ENCODE data around the gene PHETA2. TPM values are rescaled to one million over a fixed set of nuclear protein-coding genes. Genes with fewer than 3 reads are reported as not detected.

Gene PHETA2
- total RNA-seq, 1 experiment from 2014 or later = 0.22 TPM

GRCh38 chr22:42114721-42115120 is 40.7 kb downstream of the PHETA2 start:
- H4K20me1 ChIP-seq (ENCODE audit: insufficient read depth) = no peaks in the 10 kb centered on the region
- H3K36me3 ChIP-seq (ENCODE audit: control insufficient read depth in 1 of 2, insufficient read depth in 2 of 2, low read length in 2 of 2) = no peaks in the 10 kb centered on the region; a peak in 1 of 4 replicates
- no peak overlapping the region for H3K4me2 ChIP-seq (ENCODE audit: low read length)
- RAD21 ChIA-PET (ENCODE audit: low non-redundant PET in 1 of 2, low total read pairs in 2 of 2, uncharacterized antibody in 2 of 2, unreplicated experiment in 2 of 2) = no interaction called here
- TF ChIP-seq ZNF274 (IDR thresholded peaks at IDR 0.05; ENCODE audit: low read depth, low read length) (no peak), CEBPB (IDR thresholded peaks at IDR 0.05; ENCODE audit: low read depth) (no peak), ELF1 (IDR thresholded peaks at IDR 0.05; ENCODE audit: borderline replicate concordance, low read depth) (no peak), FOSL1 (IDR thresholded peaks at IDR 0.05; ENCODE audit: low read depth) (no peak), POLR2AphosphoS5 (IDR thresholded peaks at IDR 0.05; ENCODE audit: low read depth, low read length) (no peak), EGR1 (IDR thresholded peaks at IDR 0.05; ENCODE audit: low read depth) (no peak), YY1 (IDR thresholded peaks at IDR 0.05; ENCODE audit: extremely low read depth, insufficient replicate concordance, low read depth, low read length) (no peak), ZFX (IDR thresholded peaks at IDR 0.05) (no peak), RAD21 (IDR thresholded peaks at IDR 0.05; ENCODE audit: low read depth) (peak; percentile 63), POLR2A (IDR thresholded peaks at IDR 0.05; ENCODE audit: borderline replicate concordance, extremely low read depth, insufficient read depth, insufficient read length) (no peak), CBX3 (IDR thresholded peaks at IDR 0.05; ENCODE audit: low read depth) (no peak), SP1 (IDR thresholded peaks at IDR 0.05; ENCODE audit: low read depth) (no peak), JUND (IDR thresholded peaks at IDR 0.05) (no peak), EZH2phosphoT487 (IDR thresholded peaks at IDR 0.05; ENCODE audit: borderline replicate concordance) (no peak)
- TF ChIP-seq, protein P1, sequence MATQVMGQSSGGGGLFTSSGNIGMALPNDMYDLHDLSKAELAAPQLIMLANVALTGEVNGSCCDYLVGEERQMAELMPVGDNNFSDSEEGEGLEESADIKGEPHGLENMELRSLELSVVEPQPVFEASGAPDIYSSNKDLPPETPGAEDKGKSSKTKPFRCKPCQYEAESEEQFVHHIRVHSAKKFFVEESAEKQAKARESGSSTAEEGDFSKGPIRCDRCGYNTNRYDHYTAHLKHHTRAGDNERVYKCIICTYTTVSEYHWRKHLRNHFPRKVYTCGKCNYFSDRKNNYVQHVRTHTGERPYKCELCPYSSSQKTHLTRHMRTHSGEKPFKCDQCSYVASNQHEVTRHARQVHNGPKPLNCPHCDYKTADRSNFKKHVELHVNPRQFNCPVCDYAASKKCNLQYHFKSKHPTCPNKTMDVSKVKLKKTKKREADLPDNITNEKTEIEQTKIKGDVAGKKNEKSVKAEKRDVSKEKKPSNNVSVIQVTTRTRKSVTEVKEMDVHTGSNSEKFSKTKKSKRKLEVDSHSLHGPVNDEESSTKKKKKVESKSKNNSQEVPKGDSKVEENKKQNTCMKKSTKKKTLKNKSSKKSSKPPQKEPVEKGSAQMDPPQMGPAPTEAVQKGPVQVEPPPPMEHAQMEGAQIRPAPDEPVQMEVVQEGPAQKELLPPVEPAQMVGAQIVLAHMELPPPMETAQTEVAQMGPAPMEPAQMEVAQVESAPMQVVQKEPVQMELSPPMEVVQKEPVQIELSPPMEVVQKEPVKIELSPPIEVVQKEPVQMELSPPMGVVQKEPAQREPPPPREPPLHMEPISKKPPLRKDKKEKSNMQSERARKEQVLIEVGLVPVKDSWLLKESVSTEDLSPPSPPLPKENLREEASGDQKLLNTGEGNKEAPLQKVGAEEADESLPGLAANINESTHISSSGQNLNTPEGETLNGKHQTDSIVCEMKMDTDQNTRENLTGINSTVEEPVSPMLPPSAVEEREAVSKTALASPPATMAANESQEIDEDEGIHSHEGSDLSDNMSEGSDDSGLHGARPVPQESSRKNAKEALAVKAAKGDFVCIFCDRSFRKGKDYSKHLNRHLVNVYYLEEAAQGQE (IDR thresholded peaks at IDR 0.05; ENCODE audit: low read depth) = no peak
- TF ChIP-seq, protein P2, sequence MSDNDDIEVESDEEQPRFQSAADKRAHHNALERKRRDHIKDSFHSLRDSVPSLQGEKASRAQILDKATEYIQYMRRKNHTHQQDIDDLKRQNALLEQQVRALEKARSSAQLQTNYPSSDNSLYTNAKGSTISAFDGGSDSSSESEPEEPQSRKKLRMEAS (IDR thresholded peaks at IDR 0.05) = no peak
- TF ChIP-seq, protein P3, sequence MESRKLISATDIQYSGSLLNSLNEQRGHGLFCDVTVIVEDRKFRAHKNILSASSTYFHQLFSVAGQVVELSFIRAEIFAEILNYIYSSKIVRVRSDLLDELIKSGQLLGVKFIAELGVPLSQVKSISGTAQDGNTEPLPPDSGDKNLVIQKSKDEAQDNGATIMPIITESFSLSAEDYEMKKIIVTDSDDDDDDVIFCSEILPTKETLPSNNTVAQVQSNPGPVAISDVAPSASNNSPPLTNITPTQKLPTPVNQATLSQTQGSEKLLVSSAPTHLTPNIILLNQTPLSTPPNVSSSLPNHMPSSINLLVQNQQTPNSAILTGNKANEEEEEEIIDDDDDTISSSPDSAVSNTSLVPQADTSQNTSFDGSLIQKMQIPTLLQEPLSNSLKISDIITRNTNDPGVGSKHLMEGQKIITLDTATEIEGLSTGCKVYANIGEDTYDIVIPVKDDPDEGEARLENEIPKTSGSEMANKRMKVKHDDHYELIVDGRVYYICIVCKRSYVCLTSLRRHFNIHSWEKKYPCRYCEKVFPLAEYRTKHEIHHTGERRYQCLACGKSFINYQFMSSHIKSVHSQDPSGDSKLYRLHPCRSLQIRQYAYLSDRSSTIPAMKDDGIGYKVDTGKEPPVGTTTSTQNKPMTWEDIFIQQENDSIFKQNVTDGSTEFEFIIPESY (IDR thresholded peaks at IDR 0.05; ENCODE audit: extremely low read depth, insufficient replicate concordance, low read length) = no peak
- TF ChIP-seq, protein P4, sequence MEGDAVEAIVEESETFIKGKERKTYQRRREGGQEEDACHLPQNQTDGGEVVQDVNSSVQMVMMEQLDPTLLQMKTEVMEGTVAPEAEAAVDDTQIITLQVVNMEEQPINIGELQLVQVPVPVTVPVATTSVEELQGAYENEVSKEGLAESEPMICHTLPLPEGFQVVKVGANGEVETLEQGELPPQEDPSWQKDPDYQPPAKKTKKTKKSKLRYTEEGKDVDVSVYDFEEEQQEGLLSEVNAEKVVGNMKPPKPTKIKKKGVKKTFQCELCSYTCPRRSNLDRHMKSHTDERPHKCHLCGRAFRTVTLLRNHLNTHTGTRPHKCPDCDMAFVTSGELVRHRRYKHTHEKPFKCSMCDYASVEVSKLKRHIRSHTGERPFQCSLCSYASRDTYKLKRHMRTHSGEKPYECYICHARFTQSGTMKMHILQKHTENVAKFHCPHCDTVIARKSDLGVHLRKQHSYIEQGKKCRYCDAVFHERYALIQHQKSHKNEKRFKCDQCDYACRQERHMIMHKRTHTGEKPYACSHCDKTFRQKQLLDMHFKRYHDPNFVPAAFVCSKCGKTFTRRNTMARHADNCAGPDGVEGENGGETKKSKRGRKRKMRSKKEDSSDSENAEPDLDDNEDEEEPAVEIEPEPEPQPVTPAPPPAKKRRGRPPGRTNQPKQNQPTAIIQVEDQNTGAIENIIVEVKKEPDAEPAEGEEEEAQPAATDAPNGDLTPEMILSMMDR (IDR thresholded peaks at IDR 0.05 in 2 of 3, conservative IDR thresholded peaks at IDR 0.05 in 1 of 3; ENCODE audit: borderline replicate concordance in 1 of 3, insufficient read depth in 1 of 3, low read depth in 2 of 3, low read length in 2 of 3) = peak; percentile 45 to 57 (median 50); a peak in 5 of 6 replicates
- no TSS peak for BruUV-seq (replicated peaks)
- H2AFZ ChIP-seq (ENCODE audit: low read depth, low read length, poor library complexity, severe bottlenecking) = no peak overlapping the region
- H3K9me2 ChIP-seq (ENCODE audit: insufficient read depth) = no peaks in the 10 kb centered on the region
- peaks cover 8 to 12% of the 10 kb centered on the region in 2 experiments; a peak in 2 of 4 replicates for H3K9me3 ChIP-seq (ENCODE audit: control insufficient read depth in 1 of 2, insufficient read depth in 1 of 2, low read depth in 1 of 2, low read length in 2 of 2)
- H3K4me3 ChIP-seq (replicated peaks in 1 of 2; ENCODE audit: low read depth in 1 of 2, low read length in 2 of 2) = no peak overlapping the region
- H3K27ac ChIP-seq (ENCODE audit: low read depth, low read length) = no peak overlapping the region
- DNase-seq (ENCODE audit: low read depth, low spot score) = peak; percentile 26
- ATAC-seq = peak; percentile 68
- no peaks in the 10 kb centered on the region for H3K27me3 ChIP-seq (ENCODE audit: insufficient read depth, low read length)
- POLR2A ChIA-PET = no interaction called here
- no peaks in the 10 kb centered on the region for H3K4me1 ChIP-seq (ENCODE audit: control insufficient read depth in 1 of 2, insufficient read depth in 2 of 2, low read length in 2 of 2)
- intact Hi-C loops (cut with micrococcal nuclease) = loop anchor here (5.0 kb wide), 2 partner anchors 147 to 167 kb away; partner anchors contain the start of genes CENPM and SEPTIN3
- CTCF ChIA-PET = no interaction called here
- H3K9ac ChIP-seq (ENCODE audit: low read length) = no peak overlapping the region
- no peaks in the 10 kb centered on the region for H3K79me2 ChIP-seq (ENCODE audit: insufficient read depth, low read length)
